HepG2 (cell line): ENCODE data around the gene SKIDA1. TPM values are rescaled to one million over a fixed set of nuclear protein-coding genes. Genes with fewer than 3 reads are reported as not detected.

Experiments
- AHR ChIP-seq: IDR thresholded peaks from 2 replicates; pipeline ENCODE4 v1.6.1; 2018; ENCODE audit warnings: missing genetic modification reagents, missing compliant biosample characterization
- GABPA ChIP-seq, 2 experiments: IDR thresholded peaks; 2 replicates each; pipeline ENCODE4 v1.6.1; 2011 to 2016; ENCODE audit warnings: low read depth in 2 of 2, low read length in 1 of 2, missing biosample characterization in 1 of 2, missing genetic modification characterization in 1 of 2
- HCFC1 ChIP-seq: fragments of 150-350 bp; IDR thresholded peaks from 2 replicates; pipeline ENCODE4 v1.6.1; 2014; ENCODE audit warnings: low read depth, low read length
- HOXD1 ChIP-seq: sonication (generic); formaldehyde crosslinking; IDR thresholded peaks from 2 replicates; pipeline ENCODE4 v1.5.0; 2020; ENCODE audit warnings: missing genetic modification reagents
- MBNL3 ChIP-seq: fragments of 250-450 bp; sonication (Bioruptor Pico); conservative IDR thresholded peaks from 2 replicates; pipeline ENCODE4 v1.8.0; 2022; ENCODE audit warnings: mild to moderate bottlenecking, inconsistent platforms
- NAIF1 ChIP-seq: sonication (generic); formaldehyde crosslinking; IDR thresholded peaks from 2 replicates; pipeline ENCODE4 v1.5.0; 2020; ENCODE audit warnings: mild to moderate bottlenecking, missing genetic modification reagents, borderline replicate concordance
- RBFOX2 ChIP-seq: fragments of 200-400 bp; formaldehyde crosslinking; IDR thresholded peaks from 2 replicates; pipeline ENCODE4 v1.6.1; 2017; ENCODE audit warnings: low read depth, mild to moderate bottlenecking, low read length
- SMYD3 ChIP-seq: sonication (generic); formaldehyde crosslinking; IDR thresholded peaks from 2 replicates; pipeline ENCODE4 v1.8.1; 2023; ENCODE audit warnings: mild to moderate bottlenecking, missing genetic modification reagents
- TARDBP ChIP-seq: sonication (generic); formaldehyde crosslinking; IDR thresholded peaks from 2 replicates; pipeline ENCODE4 v1.8.0; 2022; ENCODE audit warnings: mild to moderate bottlenecking, missing genetic modification reagents
- TRIM24 ChIP-seq: sonication (generic); formaldehyde crosslinking; IDR thresholded peaks from 2 replicates; pipeline ENCODE4 v1.8.0; 2022; ENCODE audit warnings: mild to moderate bottlenecking, missing genetic modification reagents
- ZMYM3 ChIP-seq: sonication (generic); formaldehyde crosslinking; IDR thresholded peaks from 2 replicates; pipeline ENCODE4 v1.5.1; 2020; ENCODE audit warnings: mild to moderate bottlenecking, missing genetic modification reagents
- ZNF24 ChIP-seq: fragments of 450-650 bp; IDR thresholded peaks from 2 replicates; pipeline ENCODE4 v1.6.1; 2017; ENCODE audit warnings: antibody characterized with exemption, mild to moderate bottlenecking
- ZNF292 ChIP-seq: sonication (generic); formaldehyde crosslinking; IDR thresholded peaks from 2 replicates; pipeline ENCODE4 v1.8.1; 2022; ENCODE audit warnings: mild to moderate bottlenecking, low read depth, missing genetic modification reagents, borderline replicate concordance
- ZNF883 ChIP-seq: sonication (generic); formaldehyde crosslinking; IDR thresholded peaks from 2 replicates; pipeline ENCODE4 v1.5.1; 2020; ENCODE audit warnings: mild to moderate bottlenecking, missing genetic modification reagents; ENCODE audit errors: not compliant biosample characterization
- polyA plus RNA-seq, 8 experiments: library from polyadenylated mRNA; depleted of rRNA in 3 of 8; stranded (reverse) in 7 of 8; unstranded in 1 of 8; fragments of >200 nt; fragmentation: Illumina TruSeq in 4 of 8; extraction: Trizol in 4 of 8; gene quantifications; 2 replicates each; pipeline versions ENCODE4 v1.2.1 to v1.2.3, GENCODE V29; 2011 to 2016; ENCODE audit warnings: low read depth in 4 of 8, missing spikeins in 1 of 8, mixed read lengths in 1 of 8; ENCODE audit not compliant: insufficient read depth in 1 of 8
- total RNA-seq, 5 experiments: library from RNA; depleted of rRNA; stranded (reverse); fragments of >200 nt; fragmentation: Illumina TruSeq; extraction: Trizol; gene quantifications; 2 replicates each; pipeline ENCODE4 v1.2.3, GENCODE V29; 2016; ENCODE audit warnings: low read depth in 1 of 5
- TF ChIP-seq, protein P1 (sequence below): sonication (generic); formaldehyde crosslinking; conservative IDR thresholded peaks from 2 replicates; pipeline ENCODE4 v1.8.0; 2022; ENCODE audit warnings: mild to moderate bottlenecking, moderate library complexity, missing genetic modification reagents
- TF ChIP-seq, protein P2 (sequence below): sonication (generic); formaldehyde crosslinking; IDR thresholded peaks from 2 replicates; pipeline ENCODE4 v1.4.0; 2020; ENCODE audit warnings: mild to moderate bottlenecking, missing genetic modification reagents
- TF ChIP-seq, protein P3 (sequence below): sonication (generic); formaldehyde crosslinking; IDR thresholded peaks from 2 replicates; pipeline ENCODE4 v1.8.1; 2023; ENCODE audit warnings: mild to moderate bottlenecking, missing genetic modification reagents, borderline replicate concordance
- TF ChIP-seq, protein P4 (sequence below): sonication (generic); formaldehyde crosslinking; IDR thresholded peaks from 2 replicates; pipeline ENCODE4 v1.4.0; 2020; ENCODE audit warnings: mild to moderate bottlenecking, low read depth, missing genetic modification reagents
- TF ChIP-seq, protein P5 (sequence below): sonication (generic); formaldehyde crosslinking; IDR thresholded peaks from 2 replicates; pipeline ENCODE4 v1.4.0; 2020; ENCODE audit warnings: missing genetic modification reagents, borderline replicate concordance
- TF ChIP-seq, protein P6 (sequence below): sonication (generic); formaldehyde crosslinking; IDR thresholded peaks from 2 replicates; pipeline ENCODE4 v1.8.0; 2022; ENCODE audit warnings: mild to moderate bottlenecking, missing genetic modification reagents; ENCODE audit not compliant: insufficient replicate concordance

The SKIDA1 gene
- total and polyA plus RNA-seq, 2 of the 13 experiments (the other 11 are each of a cell fraction or from before 2014, with no cell fraction given), result 0.73 to 1.5 TPM

DNA sequence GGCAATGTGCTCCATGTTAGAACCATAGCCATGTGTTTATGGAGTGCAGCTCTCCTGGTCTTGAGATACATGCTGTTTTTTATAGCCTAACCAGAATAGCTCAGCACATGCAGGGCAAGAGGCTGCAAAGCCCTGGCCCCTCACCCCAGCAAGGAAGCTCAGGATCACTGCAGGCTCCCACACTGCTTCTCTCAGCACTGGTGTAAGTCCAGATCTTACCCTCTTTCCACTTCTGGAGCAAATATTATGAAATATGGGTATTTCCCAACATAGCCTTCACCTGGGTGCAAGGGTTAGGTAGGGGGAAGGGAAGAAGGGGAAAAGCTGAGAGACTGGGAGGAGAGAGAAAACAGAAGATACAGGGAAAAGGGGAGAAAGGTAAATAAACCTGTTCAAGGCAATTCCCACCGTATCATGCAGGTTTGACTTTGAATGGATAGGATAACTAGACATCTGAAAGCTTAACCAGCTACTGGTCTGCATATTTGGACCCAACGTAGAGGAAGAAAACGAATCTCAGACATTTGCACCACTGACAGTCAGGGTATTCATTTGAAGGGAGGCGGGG, 19.7 kb downstream of the SKIDA1 start (continued):
- TF ChIP-seq ZNF24, result no peak
- TF ChIP-seq GABPA (IDR thresholded peaks at IDR 0.05; ENCODE audit: low read depth, low read length), result no peak
- TF ChIP-seq GABPA (CRISPR knock-in tag; IDR thresholded peaks at IDR 0.05; ENCODE audit: low read depth), result peak; percentile 70
- TF ChIP-seq ZNF292, result peak; percentile 96
- TF ChIP-seq, protein P1, sequence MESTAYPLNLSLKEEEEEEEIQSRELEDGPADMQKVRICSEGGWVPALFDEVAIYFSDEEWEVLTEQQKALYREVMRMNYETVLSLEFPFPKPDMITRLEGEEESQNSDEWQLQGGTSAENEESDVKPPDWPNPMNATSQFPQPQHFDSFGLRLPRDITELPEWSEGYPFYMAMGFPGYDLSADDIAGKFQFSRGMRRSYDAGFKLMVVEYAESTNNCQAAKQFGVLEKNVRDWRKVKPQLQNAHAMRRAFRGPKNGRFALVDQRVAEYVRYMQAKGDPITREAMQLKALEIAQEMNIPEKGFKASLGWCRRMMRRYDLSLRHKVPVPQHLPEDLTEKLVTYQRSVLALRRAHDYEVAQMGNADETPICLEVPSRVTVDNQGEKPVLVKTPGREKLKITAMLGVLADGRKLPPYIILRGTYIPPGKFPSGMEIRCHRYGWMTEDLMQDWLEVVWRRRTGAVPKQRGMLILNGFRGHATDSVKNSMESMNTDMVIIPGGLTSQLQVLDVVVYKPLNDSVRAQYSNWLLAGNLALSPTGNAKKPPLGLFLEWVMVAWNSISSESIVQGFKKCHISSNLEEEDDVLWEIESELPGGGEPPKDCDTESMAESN (CRISPR knock-in tag), result peak; percentile 95
- TF ChIP-seq NAIF1 (CRISPR knock-in tag), result no peak
- no peak for TF ChIP-seq MBNL3
- TF ChIP-seq, protein P2, sequence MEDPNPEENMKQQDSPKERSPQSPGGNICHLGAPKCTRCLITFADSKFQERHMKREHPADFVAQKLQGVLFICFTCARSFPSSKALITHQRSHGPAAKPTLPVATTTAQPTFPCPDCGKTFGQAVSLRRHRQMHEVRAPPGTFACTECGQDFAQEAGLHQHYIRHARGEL, result no peak
- 0 out of 2 replicates have a peak, but pooled peaks have one; percentile 67 for TF ChIP-seq HOXD1 (CRISPR knock-in tag)
- TF ChIP-seq SMYD3 (CRISPR knock-in tag), result peak; percentile 98
- peak; percentile 100 for TF ChIP-seq TRIM24 (CRISPR knock-in tag)
- TF ChIP-seq TARDBP (CRISPR knock-in tag), result peak; percentile 100
- no peak for TF ChIP-seq RBFOX2
- TF ChIP-seq ZNF883 (CRISPR knock-in tag), result no peak
- 0 out of 2 replicates have a peak, but pooled peaks have one; percentile 57 for TF ChIP-seq AHR
- no peak for TF ChIP-seq HCFC1
- TF ChIP-seq, protein P3, sequence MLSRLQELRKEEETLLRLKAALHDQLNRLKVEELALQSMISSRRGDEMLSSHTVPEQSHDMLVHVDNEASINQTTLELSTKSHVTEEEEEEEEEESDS (CRISPR knock-in tag), result peak; percentile 84; the same call in 1 of the 2 replicates
- TF ChIP-seq, protein P4, sequence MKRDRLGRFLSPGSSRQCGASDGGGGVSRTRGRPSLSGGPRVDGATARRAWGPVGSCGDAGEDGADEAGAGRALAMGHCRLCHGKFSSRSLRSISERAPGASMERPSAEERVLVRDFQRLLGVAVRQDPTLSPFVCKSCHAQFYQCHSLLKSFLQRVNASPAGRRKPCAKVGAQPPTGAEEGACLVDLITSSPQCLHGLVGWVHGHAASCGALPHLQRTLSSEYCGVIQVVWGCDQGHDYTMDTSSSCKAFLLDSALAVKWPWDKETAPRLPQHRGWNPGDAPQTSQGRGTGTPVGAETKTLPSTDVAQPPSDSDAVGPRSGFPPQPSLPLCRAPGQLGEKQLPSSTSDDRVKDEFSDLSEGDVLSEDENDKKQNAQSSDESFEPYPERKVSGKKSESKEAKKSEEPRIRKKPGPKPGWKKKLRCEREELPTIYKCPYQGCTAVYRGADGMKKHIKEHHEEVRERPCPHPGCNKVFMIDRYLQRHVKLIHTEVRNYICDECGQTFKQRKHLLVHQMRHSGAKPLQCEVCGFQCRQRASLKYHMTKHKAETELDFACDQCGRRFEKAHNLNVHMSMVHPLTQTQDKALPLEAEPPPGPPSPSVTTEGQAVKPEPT (CRISPR knock-in tag), result 0 out of 2 replicates have a peak, but pooled peaks have one; percentile 58
- peak; percentile 86 for TF ChIP-seq ZMYM3 (CRISPR knock-in tag)
- TF ChIP-seq, protein P5, sequence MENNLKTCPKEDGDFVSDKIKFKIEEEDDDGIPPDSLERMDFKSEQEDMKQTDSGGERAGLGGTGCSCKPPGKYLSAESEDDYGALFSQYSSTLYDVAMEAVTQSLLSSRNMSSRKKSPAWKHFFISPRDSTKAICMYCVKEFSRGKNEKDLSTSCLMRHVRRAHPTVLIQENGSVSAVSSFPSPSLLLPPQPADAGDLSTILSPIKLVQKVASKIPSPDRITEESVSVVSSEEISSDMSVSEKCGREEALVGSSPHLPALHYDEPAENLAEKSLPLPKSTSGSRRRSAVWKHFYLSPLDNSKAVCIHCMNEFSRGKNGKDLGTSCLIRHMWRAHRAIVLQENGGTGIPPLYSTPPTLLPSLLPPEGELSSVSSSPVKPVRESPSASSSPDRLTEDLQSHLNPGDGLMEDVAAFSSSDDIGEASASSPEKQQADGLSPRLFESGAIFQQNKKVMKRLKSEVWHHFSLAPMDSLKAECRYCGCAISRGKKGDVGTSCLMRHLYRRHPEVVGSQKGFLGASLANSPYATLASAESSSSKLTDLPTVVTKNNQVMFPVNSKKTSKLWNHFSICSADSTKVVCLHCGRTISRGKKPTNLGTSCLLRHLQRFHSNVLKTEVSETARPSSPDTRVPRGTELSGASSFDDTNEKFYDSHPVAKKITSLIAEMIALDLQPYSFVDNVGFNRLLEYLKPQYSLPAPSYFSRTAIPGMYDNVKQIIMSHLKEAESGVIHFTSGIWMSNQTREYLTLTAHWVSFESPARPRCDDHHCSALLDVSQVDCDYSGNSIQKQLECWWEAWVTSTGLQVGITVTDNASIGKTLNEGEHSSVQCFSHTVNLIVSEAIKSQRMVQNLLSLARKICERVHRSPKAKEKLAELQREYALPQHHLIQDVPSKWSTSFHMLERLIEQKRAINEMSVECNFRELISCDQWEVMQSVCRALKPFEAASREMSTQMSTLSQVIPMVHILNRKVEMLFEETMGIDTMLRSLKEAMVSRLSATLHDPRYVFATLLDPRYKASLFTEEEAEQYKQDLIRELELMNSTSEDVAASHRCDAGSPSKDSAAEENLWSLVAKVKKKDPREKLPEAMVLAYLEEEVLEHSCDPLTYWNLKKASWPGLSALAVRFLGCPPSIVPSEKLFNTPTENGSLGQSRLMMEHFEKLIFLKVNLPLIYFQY, result peak; percentile 82; the same call in 1 of the 2 replicates
- TF ChIP-seq, protein P6, sequence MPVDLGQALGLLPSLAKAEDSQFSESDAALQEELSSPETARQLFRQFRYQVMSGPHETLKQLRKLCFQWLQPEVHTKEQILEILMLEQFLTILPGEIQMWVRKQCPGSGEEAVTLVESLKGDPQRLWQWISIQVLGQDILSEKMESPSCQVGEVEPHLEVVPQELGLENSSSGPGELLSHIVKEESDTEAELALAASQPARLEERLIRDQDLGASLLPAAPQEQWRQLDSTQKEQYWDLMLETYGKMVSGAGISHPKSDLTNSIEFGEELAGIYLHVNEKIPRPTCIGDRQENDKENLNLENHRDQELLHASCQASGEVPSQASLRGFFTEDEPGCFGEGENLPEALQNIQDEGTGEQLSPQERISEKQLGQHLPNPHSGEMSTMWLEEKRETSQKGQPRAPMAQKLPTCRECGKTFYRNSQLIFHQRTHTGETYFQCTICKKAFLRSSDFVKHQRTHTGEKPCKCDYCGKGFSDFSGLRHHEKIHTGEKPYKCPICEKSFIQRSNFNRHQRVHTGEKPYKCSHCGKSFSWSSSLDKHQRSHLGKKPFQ (CRISPR knock-in tag), result peak; percentile 87
